GM08714 (cell line): ENCODE data around the gene CPNE9.

ENCODE experiments used
- H3K4me3 ChIP-seq: fragments of 200-500 bp; sonication (Bioruptor generic); 2 replicates; pipeline ENCODE4 v1.5.1; 2014; ENCODE audit warnings: mild to moderate bottlenecking, low read length, inconsistent platforms
- ZNF274 ChIP-seq: IDR thresholded peaks from 2 replicates; pipeline ENCODE4 v1.6.1; 2012; ENCODE audit warnings: mild to moderate bottlenecking, low read depth, low read length

Gene CPNE9

GRCh38 chr3:9703736-9704346, at the start of gene CPNE9:
TSS of gene CPNE9 (plus strand) at chr3:9703833. CDS start at chr3:9703997, 164 bp downstream.
- no peak within 1 kb of the TSS for H3K4me3 ChIP-seq
- TF ChIP-seq ZNF274 = no peak

GRCh38 chr3:9659849-9660248, 43.8 kb upstream of the CPNE9 start:
- TF ChIP-seq ZNF274 = no peak
- H3K4me3 ChIP-seq = no peak overlapping the region

- TF ChIP-seq ZNF274 = no peak
- H3K4me3 ChIP-seq = no peak overlapping the region
These were observed 42.7 kb upstream of the CPNE9 start for GRCh38 chr3:9660972-9661371.

- TF ChIP-seq ZNF274 = no peak
- no peak overlapping the region for H3K4me3 ChIP-seq
These were observed 39.4 kb upstream of the CPNE9 start for GRCh38 chr3:9664119-9664751.

GRCh38 chr3:9666704-9667445, 36.8 kb upstream of the CPNE9 start:
- no peak for TF ChIP-seq ZNF274
- no peak overlapping the region for H3K4me3 ChIP-seq

- no peak for TF ChIP-seq ZNF274
- no peak overlapping the region for H3K4me3 ChIP-seq
These were observed 34.4 kb upstream of the CPNE9 start for GRCh38 chr3:9669277-9669676.

- no peak for TF ChIP-seq ZNF274
- H3K4me3 ChIP-seq = no peak overlapping the region
These were observed 33.8 kb upstream of the CPNE9 start for GRCh38 chr3:9669720-9670432.

GRCh38 chr3:9673082-9673481, 30.6 kb upstream of the CPNE9 start:
- no peak for TF ChIP-seq ZNF274
- H3K4me3 ChIP-seq = no peak overlapping the region

- no peak overlapping the region for H3K4me3 ChIP-seq
- TF ChIP-seq ZNF274 = no peak
These were observed 29.9 kb upstream of the CPNE9 start for GRCh38 chr3:9673752-9674151.

GRCh38 chr3:9675736-9676290, 27.8 kb upstream of the CPNE9 start:
- H3K4me3 ChIP-seq = no peak overlapping the region
- TF ChIP-seq ZNF274 = no peak

GRCh38 chr3:9676785-9677184, 26.8 kb upstream of the CPNE9 start:
- TF ChIP-seq ZNF274 = no peak
- no peak overlapping the region for H3K4me3 ChIP-seq

- H3K4me3 ChIP-seq = no peak overlapping the region
- no peak for TF ChIP-seq ZNF274
These were observed 25.1 kb upstream of the CPNE9 start for GRCh38 chr3:9678493-9678892.

- no peak for TF ChIP-seq ZNF274
These were observed 24.1 kb upstream of the CPNE9 start for GRCh38 chr3:9679476-9680080.

More at GRCh38 chr3:9679476-9680080, 24.1 kb upstream of the CPNE9 start:
- H3K4me3 ChIP-seq = no peak overlapping the region
